NCI-H82 (cell line): ENCODE results near the gene BTF3L4.
"Not testable (repeated sequence)": the region's sequence is repeated elsewhere in the genome, so short reads cannot be mapped to it uniquely, and the experiment has no call there.

ENCODE experiments used
- DNase-seq: peaks from one replicate; lab custom pipeline; 2025; lab: John Stamatoyannopoulos, UW

Gene BTF3L4

GRCh38 chr1:52055066-52055865 lies 829 bp upstream of the BTF3L4 start, which contains the start of gene TXNDC12:
TSS of gene TXNDC12 (minus strand) at chr1:52055191. CDS start at chr1:52055096, 95 bp downstream.
- DNase-seq: peak; percentile 95

GRCh38 chr1:52055866-52056162 lies 281 bp upstream of the BTF3L4 start:
- DNase-seq: no peak

GRCh38 chr1:52056937-52057231 lies 789 bp downstream of the BTF3L4 start:
- DNase-seq: no peak

GRCh38 chr1:52057255-52057654 lies 1.2 kb downstream of the BTF3L4 start:
- peak; percentile 29 for DNase-seq

- DNase-seq: no peak
These were observed 1.9 kb downstream of the BTF3L4 start for GRCh38 chr1:52057876-52058415.

- DNase-seq: no peak
These were observed 3.2 kb downstream of the BTF3L4 start for GRCh38 chr1:52059321-52059720.

GRCh38 chr1:52059888-52060287 lies 3.8 kb downstream of the BTF3L4 start:
- no peak for DNase-seq

- DNase-seq: no peak
These were observed 4.7 kb downstream of the BTF3L4 start for GRCh38 chr1:52060822-52061221.

- no peak for DNase-seq
These were observed 7.1 kb downstream of the BTF3L4 start for GRCh38 chr1:52063192-52063591.

GRCh38 chr1:52070704-52071103 lies 14.6 kb downstream of the BTF3L4 start:
- DNase-seq: no peak

GRCh38 chr1:52072291-52072690 lies 16.2 kb downstream of the BTF3L4 start:
- no peak for DNase-seq

GRCh38 chr1:52077277-52077676 lies 21.2 kb downstream of the BTF3L4 start:
- not testable (repeated sequence) for DNase-seq

GRCh38 chr1:52080014-52080415 lies 23.9 kb downstream of the BTF3L4 start:
- no peak for DNase-seq

GRCh38 chr1:52087892-52088291 lies 31.8 kb downstream of the BTF3L4 start:
- DNase-seq: not testable (repeated sequence)

- not testable (repeated sequence) for DNase-seq
These were observed 38.2 kb downstream of the BTF3L4 start for GRCh38 chr1:52094300-52094699.

- DNase-seq: no peak
These were observed 40.1 kb downstream of the BTF3L4 start for GRCh38 chr1:52096216-52096615.

- DNase-seq: peak; percentile 11
These were observed 42.2 kb downstream of the BTF3L4 start for GRCh38 chr1:52098139-52098871.

- no peak for DNase-seq
These were observed 46.4 kb downstream of the BTF3L4 start for GRCh38 chr1:52102336-52103013.

- no peak for DNase-seq
These were observed 55.4 kb downstream of the BTF3L4 start for GRCh38 chr1:52111492-52111891.

- no peak for DNase-seq
These were observed 56.4 kb downstream of the BTF3L4 start for GRCh38 chr1:52112489-52112888.

- peak; percentile 15 for DNase-seq
These were observed 63.4 kb downstream of the BTF3L4 start for GRCh38 chr1:52119301-52120079.

- DNase-seq: no peak
These were observed 66.3 kb downstream of the BTF3L4 start for GRCh38 chr1:52122384-52122783.
